ENCODE data around the gene ARF3. TPM values are rescaled to one million over a fixed set of nuclear protein-coding genes. Genes with fewer than 3 reads are reported as not detected.

The ARF3 gene
- total and polyA plus RNA-seq, 2 of the 13 experiments (the other 11 are each of a cell fraction or from before 2014, with no cell fraction given), result 53.8 to 57.9 TPM

- TF ChIP-seq ZNF326 (CRISPR knock-in tag; IDR thresholded peaks at IDR 0.05; ENCODE audit: borderline replicate concordance) (no peak), RXRB (CRISPR knock-in tag; IDR thresholded peaks at IDR 0.05; ENCODE audit: borderline replicate concordance) (no peak), ZNF18 (CRISPR knock-in tag; IDR thresholded peaks at IDR 0.05; ENCODE audit: insufficient replicate concordance) (peak; percentile 87), ZFP1 (CRISPR knock-in tag; IDR thresholded peaks at IDR 0.05) (no peak), DDIT3 (CRISPR knock-in tag; IDR thresholded peaks at IDR 0.05) (no peak), ZNF510 (CRISPR knock-in tag; IDR thresholded peaks at IDR 0.05; ENCODE audit: low read depth) (no peak), KLF12 (CRISPR knock-in tag; IDR thresholded peaks at IDR 0.05; ENCODE audit: borderline replicate concordance) (0 out of 2 replicates have a peak, but pooled peaks have one; percentile 52), NAIF1 (CRISPR knock-in tag; IDR thresholded peaks at IDR 0.05; ENCODE audit: borderline replicate concordance) (peak; percentile 71; the same call in 1 of the 2 replicates)
- TF ChIP-seq, protein P1, sequence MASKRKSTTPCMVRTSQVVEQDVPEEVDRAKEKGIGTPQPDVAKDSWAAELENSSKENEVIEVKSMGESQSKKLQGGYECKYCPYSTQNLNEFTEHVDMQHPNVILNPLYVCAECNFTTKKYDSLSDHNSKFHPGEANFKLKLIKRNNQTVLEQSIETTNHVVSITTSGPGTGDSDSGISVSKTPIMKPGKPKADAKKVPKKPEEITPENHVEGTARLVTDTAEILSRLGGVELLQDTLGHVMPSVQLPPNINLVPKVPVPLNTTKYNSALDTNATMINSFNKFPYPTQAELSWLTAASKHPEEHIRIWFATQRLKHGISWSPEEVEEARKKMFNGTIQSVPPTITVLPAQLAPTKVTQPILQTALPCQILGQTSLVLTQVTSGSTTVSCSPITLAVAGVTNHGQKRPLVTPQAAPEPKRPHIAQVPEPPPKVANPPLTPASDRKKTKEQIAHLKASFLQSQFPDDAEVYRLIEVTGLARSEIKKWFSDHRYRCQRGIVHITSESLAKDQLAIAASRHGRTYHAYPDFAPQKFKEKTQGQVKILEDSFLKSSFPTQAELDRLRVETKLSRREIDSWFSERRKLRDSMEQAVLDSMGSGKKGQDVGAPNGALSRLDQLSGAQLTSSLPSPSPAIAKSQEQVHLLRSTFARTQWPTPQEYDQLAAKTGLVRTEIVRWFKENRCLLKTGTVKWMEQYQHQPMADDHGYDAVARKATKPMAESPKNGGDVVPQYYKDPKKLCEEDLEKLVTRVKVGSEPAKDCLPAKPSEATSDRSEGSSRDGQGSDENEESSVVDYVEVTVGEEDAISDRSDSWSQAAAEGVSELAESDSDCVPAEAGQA (IDR thresholded peaks at IDR 0.05; ENCODE audit: low read depth), result no peak
- TF ChIP-seq, protein P1 (CRISPR knock-in tag; IDR thresholded peaks at IDR 0.05; ENCODE audit: borderline replicate concordance), result peak; percentile 88; the same call in 1 of the 2 replicates
- TF ChIP-seq, protein P2, sequence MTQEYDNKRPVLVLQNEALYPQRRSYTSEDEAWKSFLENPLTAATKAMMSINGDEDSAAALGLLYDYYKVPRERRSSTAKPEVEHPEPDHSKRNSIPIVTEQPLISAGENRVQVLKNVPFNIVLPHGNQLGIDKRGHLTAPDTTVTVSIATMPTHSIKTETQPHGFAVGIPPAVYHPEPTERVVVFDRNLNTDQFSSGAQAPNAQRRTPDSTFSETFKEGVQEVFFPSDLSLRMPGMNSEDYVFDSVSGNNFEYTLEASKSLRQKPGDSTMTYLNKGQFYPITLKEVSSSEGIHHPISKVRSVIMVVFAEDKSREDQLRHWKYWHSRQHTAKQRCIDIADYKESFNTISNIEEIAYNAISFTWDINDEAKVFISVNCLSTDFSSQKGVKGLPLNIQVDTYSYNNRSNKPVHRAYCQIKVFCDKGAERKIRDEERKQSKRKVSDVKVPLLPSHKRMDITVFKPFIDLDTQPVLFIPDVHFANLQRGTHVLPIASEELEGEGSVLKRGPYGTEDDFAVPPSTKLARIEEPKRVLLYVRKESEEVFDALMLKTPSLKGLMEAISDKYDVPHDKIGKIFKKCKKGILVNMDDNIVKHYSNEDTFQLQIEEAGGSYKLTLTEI (CRISPR knock-in tag; conservative IDR thresholded peaks at IDR 0.05), result no peak
- TF ChIP-seq, protein P3, sequence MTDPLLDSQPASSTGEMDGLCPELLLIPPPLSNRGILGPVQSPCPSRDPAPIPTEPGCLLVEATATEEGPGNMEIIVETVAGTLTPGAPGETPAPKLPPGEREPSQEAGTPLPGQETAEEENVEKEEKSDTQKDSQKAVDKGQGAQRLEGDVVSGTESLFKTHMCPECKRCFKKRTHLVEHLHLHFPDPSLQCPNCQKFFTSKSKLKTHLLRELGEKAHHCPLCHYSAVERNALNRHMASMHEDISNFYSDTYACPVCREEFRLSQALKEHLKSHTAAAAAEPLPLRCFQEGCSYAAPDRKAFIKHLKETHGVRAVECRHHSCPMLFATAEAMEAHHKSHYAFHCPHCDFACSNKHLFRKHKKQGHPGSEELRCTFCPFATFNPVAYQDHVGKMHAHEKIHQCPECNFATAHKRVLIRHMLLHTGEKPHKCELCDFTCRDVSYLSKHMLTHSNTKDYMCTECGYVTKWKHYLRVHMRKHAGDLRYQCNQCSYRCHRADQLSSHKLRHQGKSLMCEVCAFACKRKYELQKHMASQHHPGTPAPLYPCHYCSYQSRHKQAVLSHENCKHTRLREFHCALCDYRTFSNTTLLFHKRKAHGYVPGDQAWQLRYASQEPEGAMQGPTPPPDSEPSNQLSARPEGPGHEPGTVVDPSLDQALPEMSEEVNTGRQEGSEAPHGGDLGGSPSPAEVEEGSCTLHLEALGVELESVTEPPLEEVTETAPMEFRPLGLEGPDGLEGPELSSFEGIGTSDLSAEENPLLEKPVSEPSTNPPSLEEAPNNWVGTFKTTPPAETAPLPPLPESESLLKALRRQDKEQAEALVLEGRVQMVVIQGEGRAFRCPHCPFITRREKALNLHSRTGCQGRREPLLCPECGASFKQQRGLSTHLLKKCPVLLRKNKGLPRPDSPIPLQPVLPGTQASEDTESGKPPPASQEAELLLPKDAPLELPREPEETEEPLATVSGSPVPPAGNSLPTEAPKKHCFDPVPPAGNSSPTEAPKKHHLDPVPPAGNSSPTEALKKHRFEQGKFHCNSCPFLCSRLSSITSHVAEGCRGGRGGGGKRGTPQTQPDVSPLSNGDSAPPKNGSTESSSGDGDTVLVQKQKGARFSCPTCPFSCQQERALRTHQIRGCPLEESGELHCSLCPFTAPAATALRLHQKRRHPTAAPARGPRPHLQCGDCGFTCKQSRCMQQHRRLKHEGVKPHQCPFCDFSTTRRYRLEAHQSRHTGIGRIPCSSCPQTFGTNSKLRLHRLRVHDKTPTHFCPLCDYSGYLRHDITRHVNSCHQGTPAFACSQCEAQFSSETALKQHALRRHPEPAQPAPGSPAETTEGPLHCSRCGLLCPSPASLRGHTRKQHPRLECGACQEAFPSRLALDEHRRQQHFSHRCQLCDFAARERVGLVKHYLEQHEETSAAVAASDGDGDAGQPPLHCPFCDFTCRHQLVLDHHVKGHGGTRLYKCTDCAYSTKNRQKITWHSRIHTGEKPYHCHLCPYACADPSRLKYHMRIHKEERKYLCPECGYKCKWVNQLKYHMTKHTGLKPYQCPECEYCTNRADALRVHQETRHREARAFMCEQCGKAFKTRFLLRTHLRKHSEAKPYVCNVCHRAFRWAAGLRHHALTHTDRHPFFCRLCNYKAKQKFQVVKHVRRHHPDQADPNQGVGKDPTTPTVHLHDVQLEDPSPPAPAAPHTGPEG (CRISPR knock-in tag; IDR thresholded peaks at IDR 0.05), result peak; percentile 66; the same call in 1 of the 2 replicates
These were observed 41.4 kb upstream of the ARF3 start (continued) for GRCh38 chr12:48998497-48999353.

Data from HepG2 (cell line).